H1 (cell line): Measurements from ENCODE around the gene RCOR2. TPM values are rescaled to one million over a fixed set of nuclear protein-coding genes. Genes with fewer than 3 reads are reported as not detected.
A peak's percentile ranks its signal among the peaks of the same experiment; 100 is the strongest.

Source experiments
- CTCF ChIA-PET: fragments of 300-600 bp; sonication (Branson Sonifier 250); formaldehyde crosslinking; loops from one replicate; lab custom pipeline; 2021; ENCODE audit not compliant: partially characterized antibody; lab: Charles Lee
- POLR2A ChIA-PET: fragments of 300-600 bp; sonication (Branson Sonifier 250); formaldehyde crosslinking; loops from one replicate; lab custom pipeline; 2021; ENCODE audit warnings: inconsistent platforms; ENCODE audit not compliant: partially characterized antibody; lab: Charles Lee
- DNase-seq, 2 experiments: peaks; one replicate each; pipeline versions ENCODE4 v3.0.0 to v3.0.0-alpha.2; 2010 to 2022; ENCODE audit warnings: low spot score in 2 of 2, low read depth in 1 of 2, mixed read lengths in 1 of 2
- FAIRE-seq: peaks from 2 replicates; lab custom pipeline; 2011; peaks lifted over from hg19 to GRCh38; lab: Jason Lieb, UNC
- H2AFZ ChIP-seq: 2 replicates; pipeline ENCODE4 v1.8.1; 2012; ENCODE audit warnings: low read length, inconsistent platforms
- H2AK5ac ChIP-seq: 2 replicates; pipeline ENCODE4 v1.6.1; 2013; ENCODE audit warnings: low read depth, low read length
- H2BK120ac ChIP-seq: replicated peaks from 2 replicates; pipeline ENCODE3; 2013; ENCODE audit warnings: low read depth, low read length, inconsistent platforms
- H2BK12ac ChIP-seq: 2 replicates; pipeline ENCODE4 v1.6.1; 2013; ENCODE audit warnings: low read depth, low read length
- H2BK15ac ChIP-seq: 2 replicates; pipeline ENCODE4 v1.6.1; 2013; ENCODE audit warnings: low read length
- H2BK20ac ChIP-seq: 2 replicates; pipeline ENCODE4 v1.6.1; 2013; ENCODE audit warnings: low read length
- H2BK5ac ChIP-seq: 2 replicates; pipeline ENCODE4 v1.6.1; 2013; ENCODE audit warnings: low read depth, low read length
- H3K14ac ChIP-seq: 2 replicates; pipeline ENCODE4 v1.6.1; 2013; ENCODE audit warnings: inconsistent platforms; ENCODE audit not compliant: insufficient read length
- H3K18ac ChIP-seq: 2 replicates; pipeline ENCODE4 v1.6.1; 2013; ENCODE audit warnings: low read length; ENCODE audit errors: extremely low read depth
- H3K23ac ChIP-seq: 2 replicates; pipeline ENCODE4 v1.6.1; 2013; ENCODE audit warnings: inconsistent platforms; ENCODE audit not compliant: insufficient read length
- H3K23me2 ChIP-seq: 2 replicates; pipeline ENCODE4 v1.6.1; 2013; ENCODE audit warnings: low read depth, low read length
- H3K27ac ChIP-seq: 2 replicates; pipeline ENCODE4 v1.6.1; 2011; ENCODE audit warnings: low read depth, low read length, inconsistent platforms
- H3K27me3 ChIP-seq, 4 experiments: replicated peaks in 1 of 4; 1 replicate in 1 of 4; 2 replicates in 3 of 4; pipeline versions ENCODE4 v1.6.1 to v1.8.1; 2011 to 2013; ENCODE audit warnings: low read length in 3 of 4, mild to moderate bottlenecking in 3 of 4, inconsistent platforms in 2 of 4, mixed read lengths in 2 of 4, moderate library complexity in 1 of 4; ENCODE audit not compliant: control insufficient read depth in 3 of 4, insufficient read depth in 3 of 4; ENCODE audit errors: extremely low read depth in 1 of 4
- H3K36me3 ChIP-seq, 4 experiments: 2 replicates each; pipeline versions ENCODE4 v1.6.1 to v1.8.1; 2011 to 2013; ENCODE audit warnings: mild to moderate bottlenecking in 4 of 4, low read length in 3 of 4, moderate library complexity in 2 of 4, control low read depth in 1 of 4, inconsistent platforms in 1 of 4; ENCODE audit not compliant: insufficient read depth in 4 of 4, control insufficient read depth in 2 of 4
- H3K4ac ChIP-seq: replicated peaks from 2 replicates; pipeline ENCODE3; 2013; ENCODE audit warnings: low read length, low read depth, mixed read lengths, inconsistent platforms; ENCODE audit not compliant: insufficient read length
- H3K4me1 ChIP-seq, 4 experiments: replicated peaks in 1 of 4; 1 replicate in 1 of 4; 2 replicates in 3 of 4; pipeline versions ENCODE4 v1.6.1 to v1.8.1; 2011 to 2013; ENCODE audit warnings: low read length in 3 of 4, inconsistent platforms in 2 of 4, mixed read lengths in 1 of 4; ENCODE audit not compliant: insufficient read depth in 4 of 4, control insufficient read depth in 3 of 4
- H3K4me2 ChIP-seq, 2 experiments: 2 replicates each; pipeline versions ENCODE4 v1.6.1 to v1.8.1; 2011 to 2013; ENCODE audit warnings: low read depth in 2 of 2, low read length in 2 of 2, control low read depth in 1 of 2, inconsistent platforms in 1 of 2, mild to moderate bottlenecking in 1 of 2; ENCODE audit not compliant: insufficient read depth in 1 of 2
- H3K4me3 ChIP-seq, 4 experiments: fragments of 200-600, 300-600 bp in 1 of 4; sonication (generic), shearing (Covaris generic), sonication (Bioruptor Twin) in 1 of 4; 2 replicates each; pipeline versions ENCODE4 v1.5.1 to v1.8.1; 2011 to 2016; ENCODE audit warnings: low read length in 4 of 4, low read depth in 3 of 4, control low read depth in 2 of 4, inconsistent platforms in 2 of 4, mild to moderate bottlenecking in 2 of 4, mixed read lengths in 1 of 4, moderate library complexity in 1 of 4; ENCODE audit not compliant: insufficient read depth in 2 of 4; ENCODE audit errors: extremely low read depth in 1 of 4
- H3K56ac ChIP-seq: replicated peaks from 2 replicates; pipeline ENCODE3; 2013; ENCODE audit warnings: low read depth, mild to moderate bottlenecking, mixed read lengths, low read length, inconsistent platforms; ENCODE audit not compliant: insufficient read length
- H3K79me1 ChIP-seq: 2 replicates; pipeline ENCODE4 v1.6.1; 2013; ENCODE audit warnings: low read depth, low read length, control low read depth
- H3K79me2 ChIP-seq, 2 experiments: 2 replicates each; pipeline versions ENCODE4 v1.6.1 to v1.8.1; 2012 to 2013; ENCODE audit warnings: low read length in 2 of 2, mild to moderate bottlenecking in 2 of 2, inconsistent platforms in 1 of 2; ENCODE audit not compliant: insufficient read depth in 2 of 2, control insufficient read depth in 1 of 2
- H3K9ac ChIP-seq, 4 experiments: replicated peaks in 1 of 4; 1 replicate in 1 of 4; 2 replicates in 3 of 4; pipeline versions ENCODE4 v1.6.1 to v1.8.1; 2011 to 2013; ENCODE audit warnings: low read depth in 3 of 4, low read length in 3 of 4, control low read depth in 2 of 4, mild to moderate bottlenecking in 2 of 4, moderate library complexity in 2 of 4, inconsistent platforms in 1 of 4; ENCODE audit errors: extremely low read depth in 1 of 4
- H3K9me3 ChIP-seq, 2 experiments: 2 replicates each; pipeline versions ENCODE4 v1.6.1 to v1.8.1; 2012 to 2013; ENCODE audit warnings: mild to moderate bottlenecking in 2 of 2, moderate library complexity in 2 of 2, control low read depth in 1 of 2, inconsistent platforms in 1 of 2, low read depth in 1 of 2, low read length in 1 of 2, mixed read lengths in 1 of 2; ENCODE audit not compliant: insufficient read depth in 2 of 2
- H4K20me1 ChIP-seq, 2 experiments: replicated peaks in 1 of 2; 2 replicates each; pipeline versions ENCODE3 to v1.8.1; 2011 to 2013; ENCODE audit warnings: inconsistent platforms in 2 of 2, low read length in 2 of 2, mild to moderate bottlenecking in 1 of 2; ENCODE audit not compliant: insufficient read depth in 2 of 2, control insufficient read depth in 1 of 2
- H4K5ac ChIP-seq: 2 replicates; pipeline ENCODE4 v1.6.1; 2013; ENCODE audit warnings: low read length, low read depth, mixed read lengths, inconsistent platforms; ENCODE audit not compliant: insufficient read length
- H4K8ac ChIP-seq: 2 replicates; pipeline ENCODE4 v1.8.0; 2013; ENCODE audit warnings: mild to moderate bottlenecking, moderate library complexity, low read length, inconsistent platforms; ENCODE audit not compliant: insufficient read depth; ENCODE audit errors: extremely low read depth
- H4K91ac ChIP-seq: replicated peaks from 2 replicates; pipeline ENCODE3; 2013; ENCODE audit warnings: low read length, mixed read lengths, inconsistent platforms; ENCODE audit not compliant: insufficient read length
- ASH2L ChIP-seq: fragments of 200-600, 300-600 bp; sonication (generic); IDR thresholded peaks from one replicate; pipeline ENCODE4 v1.7.1; 2017; ENCODE audit warnings: low read length
- KDM4A ChIP-seq: IDR thresholded peaks from one replicate; pipeline ENCODE4 v1.7.1; 2012; ENCODE audit warnings: low read depth, mild to moderate bottlenecking, moderate library complexity, low read length, inconsistent platforms; ENCODE audit not compliant: severe bottlenecking
- SIN3A ChIP-seq, 2 experiments: IDR thresholded peaks in 1 of 2; conservative IDR thresholded peaks in 1 of 2; 2 replicates each; pipeline ENCODE4 v1.6.1; 2011 to 2012; ENCODE audit warnings: low read length in 2 of 2, improper control_type of control experiment in 1 of 2, low read depth in 1 of 2, mild to moderate bottlenecking in 1 of 2
- TEAD4 ChIP-seq: IDR thresholded peaks from 2 replicates; pipeline ENCODE4 v1.6.1; 2012; ENCODE audit warnings: low read depth, low read length, inconsistent platforms, mixed read lengths
- USF2 ChIP-seq: IDR thresholded peaks from 2 replicates; pipeline ENCODE4 v1.6.1; 2011; ENCODE audit warnings: low read length, improper control_type of control experiment
- ZNF274 ChIP-seq: IDR thresholded peaks from 2 replicates; pipeline ENCODE4 v1.7.0; 2012; ENCODE audit warnings: low read length, borderline replicate concordance; ENCODE audit errors: extremely low read depth
- WGBS, 2 experiments: shearing (Covaris generic) in 1 of 2; methylation state at CpG; one replicate each; pipeline versions ENCODE4 v1.1.6 to v1.1.7; 2013 to 2015; ENCODE audit warnings: low lambda C conversion rate in 2 of 2, mixed read lengths in 2 of 2, inconsistent platforms in 1 of 2, low coverage in 1 of 2, missing lambda C conversion rate in 1 of 2; ENCODE audit not compliant: insufficient replicate concordance in 2 of 2, insufficient coverage in 1 of 2, insufficient read length in 1 of 2; ENCODE audit errors: extremely low coverage in 1 of 2, missing lambda C conversion rate in 1 of 2; 5-methylcytosine and 5-hydroxymethylcytosine counted together
- polyA plus RNA-seq, 7 experiments: library from polyadenylated mRNA; depleted of rRNA in 3 of 7; stranded (reverse) in 5 of 7; unstranded in 2 of 7; fragments of >200 nt in 5 of 7; fragments of 200-250 nt in 2 of 7; gene quantifications; 1 replicate in 5 of 7; 2 replicates in 1 of 7; 4 replicates in 1 of 7; pipeline versions ENCODE4 v1.2.1 to v1.2.3, GENCODE V29; 2011 to 2013; ENCODE audit warnings: missing spikeins in 2 of 7, mixed read lengths in 2 of 7
- total RNA-seq: library from RNA; stranded (reverse); fragmentation: NEBNext Ultra II Directional; extraction: Animal tissue kit (Norgen Biotek cat#: 25700); gene quantifications from 2 replicates; pipeline ENCODE4 v1.2.1, GENCODE V29; 2021

RCOR2 gene
- total and polyA plus RNA-seq, 2 of the 8 experiments (the other 6 are each of a cell fraction or from before 2014, with no cell fraction given) = 54.6 to 78.0 TPM

GRCh38 chr11:63937713-63938478 lies 20.9 kb upstream of the RCOR2 start:
- Histone ChIP-seq H2BK12ac (peak overlapping the region; percentile 68; the same call in 1 of the 2 replicates), H3K36me3 (peaks cover 0 to 3% (median 2%) of the 10 kb centered on the region in 4 experiments; a peak in 4 of 8 replicates), H2BK120ac (peak overlapping the region; percentile 90), H4K91ac (peak overlapping the region; percentile 66), H4K8ac (no peak overlapping the region), H4K5ac (peak overlapping the region; percentile 81), H3K14ac (no peak overlapping the region), H3K79me1 (no peaks in the 10 kb centered on the region; the same call in 1 of the 2 replicates)
- WGBS, 2 experiments = 25% methylated on average over 30 of the region's 30 CpGs; no CpG with 5 or more reads in 1 of the 2 experiments
- peak; percentile 34 for TF ChIP-seq ASH2L
- 0 out of 2 replicates have a peak, but pooled peaks have one; percentile 0 for TF ChIP-seq TEAD4
- TF ChIP-seq SIN3A (conservative IDR thresholded peaks at IDR 0.05 in 1 of 2, IDR thresholded peaks at IDR 0.05 in 1 of 2; ENCODE audit: low read depth in 1 of 2, low read length in 2 of 2) = no peak
- peak; percentile 10 for TF ChIP-seq KDM4A
- TF ChIP-seq ZNF274 = no peak
- peak; percentile 69; the same call in 1 of the 2 replicates for TF ChIP-seq USF2
- TF ChIP-seq, all 59 proteins: peak for 4
- DNase-seq (peak in 1 of 2 experiments; percentile 59), FAIRE-seq (no peak)
- no peak overlapping the region for H3K23ac ChIP-seq
- H3K9me3 ChIP-seq = no peaks in the 10 kb centered on the region
- H3K4ac ChIP-seq = peak overlapping the region; percentile 97
- H2BK15ac ChIP-seq = peak overlapping the region; percentile 72; the same call in 1 of the 2 replicates
- H4K20me1 ChIP-seq = peaks cover under 1 to 5% of the 10 kb centered on the region in 2 experiments
- H3K9ac ChIP-seq = peak overlapping the region in 2 of 4 experiments; percentile 4 to 15; a peak in 4 of 7 replicates
- H3K27me3 ChIP-seq = no peaks in the 10 kb centered on the region
- peak overlapping the region; percentile 51 to 99 (median 65) for H3K4me3 ChIP-seq
- H3K4me2 ChIP-seq = peak overlapping the region; percentile 80 to 94
- no peak overlapping the region for H2AK5ac ChIP-seq
- ChIA-PET CTCF (interaction anchor here (0.8 to 7.1 kb wide), 5 partner anchors 16 to 196 kb away, joined by 3 to 129 read pairs (median 4); partner anchors contain the start of gene RCOR2), POLR2A (interaction anchor here (0.6 to 11.5 kb wide), 4 partner anchors 12 to 80 kb away, joined by 3 to 173 read pairs (median 4); partner anchors contain the start of gene RCOR2)
- peak overlapping the region; percentile 71; the same call in 1 of the 2 replicates for H2BK5ac ChIP-seq
- H2BK20ac ChIP-seq = 0 out of 2 replicates have a peak overlapping the region, but pooled peaks have one; percentile 61
- H3K27ac ChIP-seq = no peak overlapping the region
- peaks cover 4 to 34% of the 10 kb centered on the region in 2 experiments for H3K79me2 ChIP-seq
- H3K18ac ChIP-seq = peak overlapping the region; percentile 66
- peak overlapping the region; percentile 83 for H2AFZ ChIP-seq
- H3K4me1 ChIP-seq = no peaks in the 10 kb centered on the region; a peak in 1 of 7 replicates
- peak overlapping the region; percentile 89 for H3K56ac ChIP-seq
- H3K23me2 ChIP-seq = peaks cover 12% of the 10 kb centered on the region
